ENCODE measurements around the gene RAB10. TPM values are rescaled to one million over a fixed set of nuclear protein-coding genes. Genes with fewer than 3 reads are reported as not detected.

The RAB10 gene
- total and polyA plus RNA-seq, 4 donors, result 26.6 to 52.2 (median 41.6) TPM

DNA sequence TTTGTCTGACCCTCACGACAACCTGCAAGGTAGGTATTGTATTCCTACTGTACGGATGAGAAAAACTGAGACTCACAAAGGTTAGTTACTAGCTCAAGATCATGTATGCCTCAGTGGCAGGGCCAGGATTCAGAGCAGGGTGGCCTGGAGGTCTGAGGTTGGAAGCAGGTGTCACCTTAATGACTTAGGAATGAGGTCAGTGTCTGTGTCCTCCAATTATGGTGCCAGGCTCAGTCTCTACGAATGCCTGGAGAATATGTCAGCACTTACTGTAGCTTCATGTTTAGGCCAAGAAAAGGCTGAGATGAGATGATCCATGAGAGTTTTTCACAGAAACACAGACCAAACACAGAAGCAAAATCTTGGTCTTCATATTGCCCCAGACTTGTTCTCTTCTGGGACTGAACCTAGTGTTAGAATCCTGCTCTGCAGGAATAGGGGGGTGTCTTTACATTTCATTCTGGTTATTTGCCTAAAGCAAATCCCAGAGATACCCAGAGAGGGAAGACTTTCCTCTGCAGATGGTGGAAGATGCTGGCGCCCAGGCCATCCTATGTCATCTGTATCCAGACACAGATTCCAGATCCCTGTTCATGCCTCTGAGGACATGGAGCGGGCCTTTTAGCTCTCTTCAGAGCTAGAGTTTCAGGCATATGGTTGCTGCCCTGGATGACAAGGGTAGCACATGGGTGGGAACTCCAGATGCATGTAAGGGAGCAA is 16.3 kb upstream of the RAB10 start:
- Histone ChIP-seq H3K9me3 (ENCODE audit: control insufficient read depth in 4 of 4, low read length in 3 of 4) (no peaks in the 10 kb centered on the region), H3K4me1 (ENCODE audit: control insufficient read depth in 4 of 4, insufficient read depth in 4 of 4, low read length in 3 of 4) (peaks cover 0 to 13% (median 6%) of the 10 kb centered on the region in 4 donors), H3K27ac (ENCODE audit: low read depth in 1 of 2, low read length in 2 of 2) (peak overlapping the region; percentile 33 to 46), H3K9ac (ENCODE audit: low read depth in 1 of 2, low read length in 2 of 2) (no peak overlapping the region), H3K4me3 (ENCODE audit: low read depth in 1 of 3, low read length in 3 of 3) (no peak overlapping the region), H3K36me3 (ENCODE audit: control insufficient read depth in 4 of 4, insufficient read depth in 3 of 4, low read depth in 1 of 4, low read length in 3 of 4) (no peaks in the 10 kb centered on the region), H3K27me3 (ENCODE audit: control insufficient read depth in 4 of 4, insufficient read depth in 4 of 4, low read length in 3 of 4) (no peaks in the 10 kb centered on the region)
- no peak for TF ChIP-seq SP1 (IDR thresholded peaks at IDR 0.05)
- no peak for TF ChIP-seq HNF4A (conservative IDR thresholded peaks at IDR 0.05)
- TF ChIP-seq, protein P1, sequence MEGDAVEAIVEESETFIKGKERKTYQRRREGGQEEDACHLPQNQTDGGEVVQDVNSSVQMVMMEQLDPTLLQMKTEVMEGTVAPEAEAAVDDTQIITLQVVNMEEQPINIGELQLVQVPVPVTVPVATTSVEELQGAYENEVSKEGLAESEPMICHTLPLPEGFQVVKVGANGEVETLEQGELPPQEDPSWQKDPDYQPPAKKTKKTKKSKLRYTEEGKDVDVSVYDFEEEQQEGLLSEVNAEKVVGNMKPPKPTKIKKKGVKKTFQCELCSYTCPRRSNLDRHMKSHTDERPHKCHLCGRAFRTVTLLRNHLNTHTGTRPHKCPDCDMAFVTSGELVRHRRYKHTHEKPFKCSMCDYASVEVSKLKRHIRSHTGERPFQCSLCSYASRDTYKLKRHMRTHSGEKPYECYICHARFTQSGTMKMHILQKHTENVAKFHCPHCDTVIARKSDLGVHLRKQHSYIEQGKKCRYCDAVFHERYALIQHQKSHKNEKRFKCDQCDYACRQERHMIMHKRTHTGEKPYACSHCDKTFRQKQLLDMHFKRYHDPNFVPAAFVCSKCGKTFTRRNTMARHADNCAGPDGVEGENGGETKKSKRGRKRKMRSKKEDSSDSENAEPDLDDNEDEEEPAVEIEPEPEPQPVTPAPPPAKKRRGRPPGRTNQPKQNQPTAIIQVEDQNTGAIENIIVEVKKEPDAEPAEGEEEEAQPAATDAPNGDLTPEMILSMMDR (IDR thresholded peaks at IDR 0.05; ENCODE audit: low read depth, low read length, missing input control), result no peak
- TF ChIP-seq JUND (IDR thresholded peaks at IDR 0.05), result no peak
- no peak for TF ChIP-seq FOXA2 (IDR thresholded peaks at IDR 0.05)
- no peak for TF ChIP-seq YY1 (IDR thresholded peaks at IDR 0.05)
- TF ChIP-seq, protein P2, sequence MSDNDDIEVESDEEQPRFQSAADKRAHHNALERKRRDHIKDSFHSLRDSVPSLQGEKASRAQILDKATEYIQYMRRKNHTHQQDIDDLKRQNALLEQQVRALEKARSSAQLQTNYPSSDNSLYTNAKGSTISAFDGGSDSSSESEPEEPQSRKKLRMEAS (IDR thresholded peaks at IDR 0.05), result no peak
- TF ChIP-seq TAF1 (conservative IDR thresholded peaks at IDR 0.05), result no peak
- no peak for TF ChIP-seq RXRA (IDR thresholded peaks at IDR 0.05)
- TF ChIP-seq NR2F2 (IDR thresholded peaks at IDR 0.05), result no peak
- TF ChIP-seq FOXA1 (IDR thresholded peaks at IDR 0.05), result no peak
- TF ChIP-seq HNF4G (IDR thresholded peaks at IDR 0.05), result no peak
- no peak for TF ChIP-seq RAD21 (IDR thresholded peaks at IDR 0.05)
- WGBS, result 97% methylated on average over 5 of the region's 5 CpGs
- DNase-seq (ENCODE audit: low spot score), result no peak

DNA sequence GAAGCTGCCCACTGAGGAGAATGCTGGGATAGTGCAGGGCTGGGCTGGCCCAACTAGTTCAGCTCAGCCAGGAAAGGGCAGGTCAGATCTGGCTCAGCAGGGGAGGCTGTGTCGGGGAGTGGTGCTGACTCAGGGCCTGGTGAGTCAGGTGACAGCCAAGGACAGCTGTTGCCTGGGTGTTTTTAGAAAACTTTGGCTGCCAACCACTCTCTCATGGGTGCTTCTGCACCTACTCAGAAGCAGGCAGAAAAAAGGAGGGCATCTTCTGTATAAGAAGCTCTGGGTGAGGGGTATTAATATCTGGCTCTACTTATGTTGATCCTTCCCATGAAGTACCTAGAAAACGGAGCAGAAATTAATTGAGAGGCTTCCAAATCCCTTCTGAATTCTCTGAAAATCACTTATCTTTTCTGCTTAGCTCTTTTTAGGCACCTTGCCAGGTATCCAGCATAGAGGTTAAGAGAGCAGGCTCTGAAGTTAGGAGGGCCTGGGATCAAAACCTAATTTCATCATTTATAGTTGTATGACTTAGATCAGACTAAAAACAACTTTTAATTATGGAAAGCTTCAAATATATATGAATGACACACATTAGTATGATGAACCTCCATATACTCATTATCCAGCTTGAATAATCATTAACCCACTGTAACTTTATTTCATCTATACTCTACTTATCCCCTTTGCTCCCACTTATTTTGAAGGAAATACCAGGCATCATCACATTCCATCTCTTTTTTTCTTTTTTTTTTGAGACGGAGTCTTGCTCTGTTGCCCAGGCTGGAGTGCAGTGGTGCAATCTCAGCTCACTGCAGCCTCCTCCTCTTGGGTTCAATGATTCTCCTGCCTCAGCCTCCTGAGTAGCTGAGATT is 15.5 kb upstream of the RAB10 start:
- H3K27me3 ChIP-seq (ENCODE audit: control insufficient read depth in 4 of 4, insufficient read depth in 4 of 4, low read length in 3 of 4), result no peaks in the 10 kb centered on the region
- H3K4me3 ChIP-seq (ENCODE audit: low read depth in 1 of 3, low read length in 3 of 3), result no peak overlapping the region
- peaks cover 0 to 10% (median 5%) of the 10 kb centered on the region in 4 donors for H3K4me1 ChIP-seq (ENCODE audit: control insufficient read depth in 4 of 4, insufficient read depth in 4 of 4, low read length in 3 of 4)
- no peaks in the 10 kb centered on the region for H3K36me3 ChIP-seq (ENCODE audit: control insufficient read depth in 4 of 4, insufficient read depth in 3 of 4, low read depth in 1 of 4, low read length in 3 of 4)
- TF ChIP-seq, protein P3, sequence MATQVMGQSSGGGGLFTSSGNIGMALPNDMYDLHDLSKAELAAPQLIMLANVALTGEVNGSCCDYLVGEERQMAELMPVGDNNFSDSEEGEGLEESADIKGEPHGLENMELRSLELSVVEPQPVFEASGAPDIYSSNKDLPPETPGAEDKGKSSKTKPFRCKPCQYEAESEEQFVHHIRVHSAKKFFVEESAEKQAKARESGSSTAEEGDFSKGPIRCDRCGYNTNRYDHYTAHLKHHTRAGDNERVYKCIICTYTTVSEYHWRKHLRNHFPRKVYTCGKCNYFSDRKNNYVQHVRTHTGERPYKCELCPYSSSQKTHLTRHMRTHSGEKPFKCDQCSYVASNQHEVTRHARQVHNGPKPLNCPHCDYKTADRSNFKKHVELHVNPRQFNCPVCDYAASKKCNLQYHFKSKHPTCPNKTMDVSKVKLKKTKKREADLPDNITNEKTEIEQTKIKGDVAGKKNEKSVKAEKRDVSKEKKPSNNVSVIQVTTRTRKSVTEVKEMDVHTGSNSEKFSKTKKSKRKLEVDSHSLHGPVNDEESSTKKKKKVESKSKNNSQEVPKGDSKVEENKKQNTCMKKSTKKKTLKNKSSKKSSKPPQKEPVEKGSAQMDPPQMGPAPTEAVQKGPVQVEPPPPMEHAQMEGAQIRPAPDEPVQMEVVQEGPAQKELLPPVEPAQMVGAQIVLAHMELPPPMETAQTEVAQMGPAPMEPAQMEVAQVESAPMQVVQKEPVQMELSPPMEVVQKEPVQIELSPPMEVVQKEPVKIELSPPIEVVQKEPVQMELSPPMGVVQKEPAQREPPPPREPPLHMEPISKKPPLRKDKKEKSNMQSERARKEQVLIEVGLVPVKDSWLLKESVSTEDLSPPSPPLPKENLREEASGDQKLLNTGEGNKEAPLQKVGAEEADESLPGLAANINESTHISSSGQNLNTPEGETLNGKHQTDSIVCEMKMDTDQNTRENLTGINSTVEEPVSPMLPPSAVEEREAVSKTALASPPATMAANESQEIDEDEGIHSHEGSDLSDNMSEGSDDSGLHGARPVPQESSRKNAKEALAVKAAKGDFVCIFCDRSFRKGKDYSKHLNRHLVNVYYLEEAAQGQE (IDR thresholded peaks at IDR 0.05), result no peak
- no peak for TF ChIP-seq NR2F2 (IDR thresholded peaks at IDR 0.05)
- peak in 1 of 2 donors; percentile 58 for TF ChIP-seq RXRA (IDR thresholded peaks at IDR 0.05)
- TF ChIP-seq, protein P4, sequence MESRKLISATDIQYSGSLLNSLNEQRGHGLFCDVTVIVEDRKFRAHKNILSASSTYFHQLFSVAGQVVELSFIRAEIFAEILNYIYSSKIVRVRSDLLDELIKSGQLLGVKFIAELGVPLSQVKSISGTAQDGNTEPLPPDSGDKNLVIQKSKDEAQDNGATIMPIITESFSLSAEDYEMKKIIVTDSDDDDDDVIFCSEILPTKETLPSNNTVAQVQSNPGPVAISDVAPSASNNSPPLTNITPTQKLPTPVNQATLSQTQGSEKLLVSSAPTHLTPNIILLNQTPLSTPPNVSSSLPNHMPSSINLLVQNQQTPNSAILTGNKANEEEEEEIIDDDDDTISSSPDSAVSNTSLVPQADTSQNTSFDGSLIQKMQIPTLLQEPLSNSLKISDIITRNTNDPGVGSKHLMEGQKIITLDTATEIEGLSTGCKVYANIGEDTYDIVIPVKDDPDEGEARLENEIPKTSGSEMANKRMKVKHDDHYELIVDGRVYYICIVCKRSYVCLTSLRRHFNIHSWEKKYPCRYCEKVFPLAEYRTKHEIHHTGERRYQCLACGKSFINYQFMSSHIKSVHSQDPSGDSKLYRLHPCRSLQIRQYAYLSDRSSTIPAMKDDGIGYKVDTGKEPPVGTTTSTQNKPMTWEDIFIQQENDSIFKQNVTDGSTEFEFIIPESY (IDR thresholded peaks at IDR 0.05), result no peak
- TF ChIP-seq JUND (IDR thresholded peaks at IDR 0.05), result peak in 1 of 2 donors; percentile 46
- peak; percentile 8 to 52 for TF ChIP-seq HNF4A (conservative IDR thresholded peaks at IDR 0.05)
- TF ChIP-seq YY1 (IDR thresholded peaks at IDR 0.05), result peak; percentile 44
- no peaks in the 10 kb centered on the region for H3K9me3 ChIP-seq (ENCODE audit: control insufficient read depth in 4 of 4, low read length in 3 of 4)
- DNase-seq (ENCODE audit: low spot score), result no peak
- no peak overlapping the region for H3K9ac ChIP-seq (ENCODE audit: low read depth in 1 of 2, low read length in 2 of 2)
- WGBS, result 43% methylated on average over 3 of the region's 3 CpGs
- H3K27ac ChIP-seq (ENCODE audit: low read depth in 1 of 2, low read length in 2 of 2), result peak overlapping the region; percentile 33 to 50

Data from liver (tissue), 9 donors.